Skeletal muscle tissue (tissue), 4 donors: ENCODE results near the gene DIP2C. TPM values are rescaled to one million over a fixed set of nuclear protein-coding genes. Genes with fewer than 3 reads are reported as not detected.

Experiments
- H3K27ac ChIP-seq: one replicate; pipeline ENCODE4 v1.7.0; 2013; ENCODE audit warnings: mild to moderate bottlenecking, low read depth, low read length, inconsistent platforms
- H3K27me3 ChIP-seq, 3 donors: one replicate each; pipeline ENCODE4 v1.7.0; 2013; ENCODE audit warnings: low read length in 3 of 3; ENCODE audit not compliant: control insufficient read depth in 3 of 3, insufficient read depth in 3 of 3
- H3K36me3 ChIP-seq, 3 donors: one replicate each; pipeline ENCODE4 v1.7.0; 2013; ENCODE audit warnings: low read length in 3 of 3; ENCODE audit not compliant: control insufficient read depth in 3 of 3, insufficient read depth in 3 of 3
- H3K4me1 ChIP-seq, 3 donors: one replicate each; pipeline ENCODE4 v1.7.0; 2013; ENCODE audit warnings: low read length in 3 of 3, mild to moderate bottlenecking in 3 of 3; ENCODE audit not compliant: control insufficient read depth in 3 of 3, insufficient read depth in 3 of 3
- H3K4me3 ChIP-seq, 3 donors: one replicate each; pipeline ENCODE4 v1.7.0; 2013; ENCODE audit warnings: low read length in 3 of 3
- H3K9ac ChIP-seq, 3 donors: one replicate each; pipeline ENCODE4 v1.7.0; 2013; ENCODE audit warnings: low read length in 3 of 3, mild to moderate bottlenecking in 3 of 3, moderate library complexity in 2 of 3, low read depth in 1 of 3
- H3K9me3 ChIP-seq, 3 donors: one replicate each; pipeline ENCODE4 v1.7.0; 2013; ENCODE audit warnings: low read length in 3 of 3; ENCODE audit not compliant: control insufficient read depth in 3 of 3
- total RNA-seq: library from RNA; depleted of rRNA; stranded (reverse); fragments of >200 nt; gene quantifications from one replicate; pipeline ENCODE4 v1.2.3, GENCODE V29; 2014
- donor health status: Osteomylitis.

The DIP2C gene
- total RNA-seq, 1 donor from 2014 or later: 18.8 TPM

GRCh38 chr10:723973-724372 is 34.5 kb upstream of the DIP2C start:
- H3K27me3 ChIP-seq: peaks cover 3 to 14% (median 13%) of the 10 kb centered on the region in 3 donors
- H3K9ac ChIP-seq: no peak overlapping the region
- H3K36me3 ChIP-seq: no peaks in the 10 kb centered on the region
- H3K4me3 ChIP-seq: no peak overlapping the region
- H3K9me3 ChIP-seq: peaks cover 0 to 6% (median 0%) of the 10 kb centered on the region in 3 donors
- no peaks in the 10 kb centered on the region for H3K4me1 ChIP-seq
- H3K27ac ChIP-seq: no peak overlapping the region

DNA sequence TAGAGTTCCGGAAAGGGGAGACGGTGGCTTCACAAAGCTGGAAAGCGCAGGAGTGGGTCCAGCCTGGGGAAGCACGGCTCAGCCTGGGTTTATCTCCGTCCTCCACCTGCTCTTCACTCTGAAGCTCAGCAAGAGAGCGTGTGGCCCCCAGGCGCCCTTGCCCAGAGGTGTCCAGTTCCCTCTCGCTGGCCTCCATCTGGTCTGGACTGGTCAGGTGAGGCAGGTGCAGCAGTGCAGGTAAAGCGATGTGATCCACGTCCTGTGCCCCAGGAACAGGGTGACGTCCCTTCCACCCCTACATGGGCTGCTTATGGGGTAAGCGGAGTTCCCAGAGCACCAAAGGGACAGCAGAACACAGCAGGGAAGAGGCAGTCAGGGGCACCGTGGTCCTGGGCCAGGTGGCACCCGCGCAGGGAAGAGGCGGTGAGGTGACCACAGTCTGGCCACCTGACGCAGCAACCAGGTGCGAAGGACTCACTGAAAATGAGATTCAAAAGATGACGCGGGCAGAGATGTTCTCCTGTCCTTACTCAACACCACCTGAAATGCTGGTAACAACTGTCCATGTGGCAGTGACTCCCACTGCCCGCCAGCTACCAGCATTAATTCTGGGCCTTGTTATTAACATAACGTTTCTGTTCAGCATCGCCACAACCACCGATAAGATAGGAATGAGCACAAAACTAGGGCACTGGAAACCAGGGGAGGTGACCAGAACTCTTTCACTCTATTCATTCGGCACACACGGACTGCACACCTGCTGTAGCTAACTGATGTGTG is 33.0 kb upstream of the DIP2C start:
- H3K4me3 ChIP-seq: no peak overlapping the region
- peaks cover 0 to 6% (median 0%) of the 10 kb centered on the region in 3 donors for H3K9me3 ChIP-seq
- no peak overlapping the region for H3K27ac ChIP-seq
- H3K4me1 ChIP-seq: no peaks in the 10 kb centered on the region
- H3K27me3 ChIP-seq: peaks cover 3 to 14% (median 13%) of the 10 kb centered on the region in 3 donors
- no peak overlapping the region for H3K9ac ChIP-seq
- no peaks in the 10 kb centered on the region for H3K36me3 ChIP-seq

GRCh38 chr10:718143-718700 is 28.8 kb upstream of the DIP2C start:
- peaks cover 0 to 10% (median 6%) of the 10 kb centered on the region in 3 donors for H3K27me3 ChIP-seq
- no peaks in the 10 kb centered on the region for H3K4me1 ChIP-seq
- H3K4me3 ChIP-seq: no peak overlapping the region
- H3K9ac ChIP-seq: no peak overlapping the region
- H3K9me3 ChIP-seq: peaks cover 3 to 9% (median 6%) of the 10 kb centered on the region in 3 donors
- H3K27ac ChIP-seq: no peak overlapping the region
- no peaks in the 10 kb centered on the region for H3K36me3 ChIP-seq

DNA sequence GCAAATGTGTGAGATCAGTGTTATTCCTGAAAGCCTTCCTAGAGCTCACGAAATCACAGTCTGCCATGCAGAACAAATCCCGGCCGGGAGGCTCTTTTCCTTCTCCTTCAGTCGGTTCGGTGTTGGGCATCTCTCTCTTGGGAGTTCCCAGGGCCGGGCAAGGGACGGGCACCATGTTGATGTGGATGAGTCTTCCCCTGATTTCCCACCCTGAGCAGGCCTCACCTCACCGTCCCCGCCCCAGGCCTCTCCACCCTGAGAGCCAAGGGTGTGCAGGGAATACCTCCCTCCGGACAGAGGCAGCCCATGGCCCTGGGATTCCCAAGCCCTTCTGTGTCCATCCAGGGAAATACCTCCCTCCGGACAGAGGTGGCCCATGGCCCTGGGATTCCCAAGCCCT is 28.0 kb upstream of the DIP2C start:
- Histone ChIP-seq H3K4me1 (no peaks in the 10 kb centered on the region), H3K4me3 (no peak overlapping the region), H3K27me3 (peaks cover 0 to 8% (median 5%) of the 10 kb centered on the region in 3 donors), H3K27ac (no peak overlapping the region), H3K9me3 (peaks cover 3 to 9% (median 4%) of the 10 kb centered on the region in 3 donors), H3K9ac (no peak overlapping the region), H3K36me3 (no peaks in the 10 kb centered on the region)

DNA sequence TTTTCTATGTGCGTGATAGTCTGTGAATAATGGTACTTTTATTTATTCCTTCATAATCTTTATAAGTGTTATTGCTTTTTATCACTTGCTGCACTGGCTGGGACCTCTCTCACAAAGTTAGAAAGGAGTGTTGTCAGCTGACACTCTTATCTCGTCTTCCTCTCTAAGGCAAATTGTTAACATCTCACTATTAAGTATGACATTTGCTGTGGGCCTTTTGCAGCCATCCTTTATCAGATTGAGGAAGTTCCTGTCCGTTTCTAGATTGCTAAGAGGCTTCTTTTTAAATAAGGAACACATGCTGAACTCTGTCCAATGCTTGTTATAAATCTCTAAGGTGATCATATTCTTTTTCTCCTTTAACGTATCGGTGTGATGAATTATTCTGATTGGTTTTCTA is 27.4 kb upstream of the DIP2C start:
- Histone ChIP-seq H3K4me1 (no peaks in the 10 kb centered on the region), H3K27me3 (peaks cover 0 to 4% (median 3%) of the 10 kb centered on the region in 3 donors), H3K9ac (no peak overlapping the region), H3K4me3 (no peak overlapping the region), H3K36me3 (no peaks in the 10 kb centered on the region), H3K9me3 (peaks cover 3 to 9% (median 3%) of the 10 kb centered on the region in 3 donors), H3K27ac (no peak overlapping the region)

DNA sequence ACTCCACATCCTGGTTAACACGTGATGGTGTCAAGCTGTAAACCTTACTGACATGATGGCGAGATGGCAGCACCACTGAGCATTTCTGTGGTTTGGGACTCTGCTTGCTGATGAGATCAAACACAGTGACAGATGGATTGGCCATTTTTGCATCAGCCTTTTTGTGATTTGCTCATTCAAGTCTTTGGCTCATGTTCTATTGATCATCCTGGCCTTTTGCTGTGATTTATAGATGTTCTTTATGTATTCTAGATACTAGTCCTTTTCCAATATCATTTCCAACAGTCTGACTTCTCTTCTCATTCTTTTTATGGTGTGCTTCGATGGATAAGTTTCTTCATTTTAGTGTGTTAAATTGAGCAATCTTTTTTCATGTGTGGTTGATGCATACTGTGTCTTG is 24.7 kb upstream of the DIP2C start:
- H3K9ac ChIP-seq: no peak overlapping the region
- H3K4me1 ChIP-seq: no peaks in the 10 kb centered on the region
- H3K27me3 ChIP-seq: no peaks in the 10 kb centered on the region
- H3K4me3 ChIP-seq: no peak overlapping the region
- H3K36me3 ChIP-seq: no peaks in the 10 kb centered on the region
- peaks cover 3 to 9% (median 3%) of the 10 kb centered on the region in 3 donors for H3K9me3 ChIP-seq
- H3K27ac ChIP-seq: no peak overlapping the region

GRCh38 chr10:712575-712974 is 23.1 kb upstream of the DIP2C start:
- peaks cover 3 to 9% (median 3%) of the 10 kb centered on the region in 3 donors for H3K9me3 ChIP-seq
- H3K4me3 ChIP-seq: no peak overlapping the region
- no peaks in the 10 kb centered on the region for H3K36me3 ChIP-seq
- no peak overlapping the region for H3K9ac ChIP-seq
- H3K27ac ChIP-seq: no peak overlapping the region
- H3K4me1 ChIP-seq: no peaks in the 10 kb centered on the region
- no peaks in the 10 kb centered on the region for H3K27me3 ChIP-seq

DNA sequence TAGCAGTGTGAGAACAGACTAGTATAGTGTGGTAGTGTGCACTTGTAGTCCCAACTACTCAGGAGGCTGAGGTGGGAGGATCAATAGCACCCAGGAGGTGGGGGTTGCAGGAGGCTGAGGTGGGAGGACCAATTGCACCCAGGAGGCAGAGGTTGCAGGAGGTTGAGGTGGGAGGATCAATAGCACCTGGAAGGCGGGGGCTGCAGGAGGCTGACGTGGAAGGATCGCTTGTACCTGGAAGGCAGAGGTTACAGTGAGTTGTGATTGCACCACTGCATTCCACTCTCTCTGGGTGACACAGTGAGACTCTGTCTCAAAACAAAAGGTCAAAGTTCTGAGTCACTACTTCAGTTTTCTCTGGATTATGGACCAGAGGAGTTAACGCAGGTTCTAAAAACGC is 22.6 kb upstream of the DIP2C start:
- no peaks in the 10 kb centered on the region for H3K36me3 ChIP-seq
- H3K9ac ChIP-seq: no peak overlapping the region
- H3K27me3 ChIP-seq: no peaks in the 10 kb centered on the region
- peaks cover 3 to 9% (median 3%) of the 10 kb centered on the region in 3 donors for H3K9me3 ChIP-seq
- H3K4me3 ChIP-seq: no peak overlapping the region
- no peaks in the 10 kb centered on the region for H3K4me1 ChIP-seq
- no peak overlapping the region for H3K27ac ChIP-seq

DNA sequence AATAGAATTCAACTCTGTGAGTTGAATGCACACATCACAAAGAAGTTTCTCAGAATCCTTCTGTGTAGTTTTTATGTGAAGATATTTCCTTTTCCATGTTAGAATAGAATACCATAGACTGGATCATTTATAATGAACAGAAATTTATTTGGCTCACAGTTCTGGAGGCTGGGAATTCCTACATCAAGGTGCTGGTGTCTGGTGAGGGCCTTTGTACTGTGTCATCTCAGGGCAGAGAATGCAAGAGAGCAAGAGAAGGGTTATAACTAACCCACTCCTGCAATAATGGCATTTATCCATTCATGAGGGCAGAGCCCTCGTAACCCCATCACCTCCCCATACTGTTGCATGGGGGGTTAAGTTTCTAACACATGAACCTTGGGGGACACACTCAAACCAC is 18.4 kb upstream of the DIP2C start:
- Histone ChIP-seq H3K4me1 (no peaks in the 10 kb centered on the region), H3K9me3 (no peaks in the 10 kb centered on the region), H3K27ac (no peak overlapping the region), H3K4me3 (no peak overlapping the region), H3K9ac (no peak overlapping the region), H3K36me3 (no peaks in the 10 kb centered on the region), H3K27me3 (no peaks in the 10 kb centered on the region)

DNA sequence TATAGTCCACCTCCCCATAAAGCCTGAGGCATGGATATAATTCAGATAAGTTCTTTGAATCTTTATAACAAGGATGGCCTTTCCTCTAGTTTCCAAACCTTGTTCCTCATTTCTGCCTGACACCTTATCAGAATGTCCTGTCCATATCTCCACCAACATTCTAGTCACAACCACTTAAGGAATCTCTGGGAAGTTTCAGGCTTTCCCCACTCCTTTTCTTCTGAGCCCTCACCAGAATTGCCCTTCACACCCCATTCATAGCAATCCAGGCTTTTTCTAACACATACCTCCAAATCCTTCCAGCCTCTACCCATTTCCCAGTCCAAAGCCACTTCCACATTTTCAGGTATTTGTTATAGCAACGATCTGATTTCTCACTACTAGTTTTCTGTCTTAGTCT is 18.0 kb upstream of the DIP2C start:
- Histone ChIP-seq H3K27ac (no peak overlapping the region), H3K36me3 (no peaks in the 10 kb centered on the region), H3K27me3 (no peaks in the 10 kb centered on the region), H3K9me3 (no peaks in the 10 kb centered on the region), H3K4me3 (no peak overlapping the region), H3K9ac (no peak overlapping the region), H3K4me1 (no peaks in the 10 kb centered on the region)
